Lung (tissue), 12 donors: Measurements from ENCODE around the gene COL25A1. TPM values are rescaled to one million over a fixed set of nuclear protein-coding genes. Genes with fewer than 3 reads are reported as not detected.

Experiments used
- ATAC-seq: fragments of 200-7000 bp; cut with Tn5 transposase; one replicate; pipeline ENCODE4 v1.9.1; 2020; ENCODE audit warnings: moderate number of reproducible peaks; ENCODE audit not compliant: insufficient read depth, low FRiP score
- DNase-seq, 3 donors: peaks; one replicate each; pipeline ENCODE4 v3.0.0-alpha.2; 2013 to 2017
- H3K27ac ChIP-seq, 2 donors: one replicate each; pipeline ENCODE4 v1.5.1; 2013; ENCODE audit warnings: mild to moderate bottlenecking in 2 of 2, moderate library complexity in 2 of 2, control low read depth in 1 of 2, inconsistent platforms in 1 of 2, low read depth in 1 of 2, low read length in 1 of 2
- H3K27me3 ChIP-seq, 3 donors: one replicate each; pipeline ENCODE4 v1.5.1; 2013; ENCODE audit warnings: low read length in 2 of 3; ENCODE audit not compliant: control insufficient read depth in 3 of 3, insufficient read depth in 3 of 3
- H3K36me3 ChIP-seq, 4 donors: one replicate each; pipeline ENCODE4 v1.5.1; 2013; ENCODE audit warnings: low read length in 4 of 4, mild to moderate bottlenecking in 1 of 4, moderate library complexity in 1 of 4; ENCODE audit not compliant: control insufficient read depth in 4 of 4, insufficient read depth in 4 of 4
- H3K4me1 ChIP-seq, 5 donors: one replicate each; pipeline ENCODE4 v1.5.1; 2013; ENCODE audit warnings: low read length in 5 of 5, mild to moderate bottlenecking in 2 of 5, moderate library complexity in 1 of 5; ENCODE audit not compliant: control insufficient read depth in 5 of 5, insufficient read depth in 5 of 5
- H3K4me3 ChIP-seq: one replicate; pipeline ENCODE4 v1.5.1; 2013; ENCODE audit warnings: mild to moderate bottlenecking, control low read depth, moderate library complexity
- H3K9ac ChIP-seq, 2 donors: one replicate each; pipeline ENCODE4 v1.5.1; 2013; ENCODE audit warnings: low read length in 2 of 2, control low read depth in 1 of 2; ENCODE audit not compliant: insufficient read depth in 1 of 2
- H3K9me3 ChIP-seq, 4 donors: one replicate each; pipeline ENCODE4 v1.5.1; 2013; ENCODE audit warnings: low read length in 3 of 4, mild to moderate bottlenecking in 1 of 4, moderate library complexity in 1 of 4; ENCODE audit not compliant: control insufficient read depth in 4 of 4, insufficient read depth in 3 of 4
- WGBS, 2 donors: extraction: QIAGEN DNeasy Blood & Tissue Kit; methylation state at CpG; one replicate each; pipeline ENCODE4 v1.1.7; 2013; 5-methylcytosine and 5-hydroxymethylcytosine counted together
- polyA plus RNA-seq, 2 donors: library from polyadenylated mRNA; stranded (reverse); fragments of 200-250 nt; gene quantifications; one replicate each; pipeline ENCODE4 v1.2.1, GENCODE V29; 2013
- total RNA-seq, 2 donors: library from RNA; depleted of rRNA in 1 of 2; stranded (reverse); fragments of >200 nt in 1 of 2; gene quantifications; one replicate each; pipeline ENCODE4 v1.2.1, GENCODE V29; 2014 to 2021
- TF ChIP-seq, protein P1 (sequence below): IDR thresholded peaks from 2 replicates; pipeline ENCODE4 v1.5.1; 2012; ENCODE audit warnings: mild to moderate bottlenecking; ENCODE audit errors: control extremely low read depth, extremely low read depth
- donor health status: control.
- donor health status: control.
- donor health status: Bipolar disorder and iron deficiency.
- donor health status: healthy.
- donor health status: DM: yes; HTN: yes; CAD: no.

Gene COL25A1
- total and polyA plus RNA-seq, 4 donors = 0.06 to 3.5 (median 1.8) TPM

DNA sequence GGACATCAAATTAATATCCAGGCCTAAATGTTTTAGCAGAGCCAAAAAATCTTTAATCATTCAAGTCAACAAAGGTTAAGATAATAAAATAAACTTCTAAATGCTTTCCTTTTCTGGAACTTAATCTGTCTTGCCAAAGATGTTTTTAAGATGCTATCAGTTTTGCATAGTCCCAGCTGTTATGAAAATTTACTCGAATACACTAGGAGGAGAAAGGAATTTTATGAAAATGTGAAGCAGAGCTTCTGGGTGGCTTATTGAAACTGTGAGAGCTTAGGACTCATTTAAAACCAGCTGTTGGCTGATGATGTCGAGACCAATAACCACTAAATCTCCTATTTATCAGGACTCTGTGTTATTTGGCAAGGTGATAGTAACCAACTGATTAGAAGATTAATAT, 337.4 kb downstream of the COL25A1 start:
- no peak for ATAC-seq
- 56 to 68% methylated on average over 2 of the region's 2 CpGs for WGBS, 2 donors
- TF ChIP-seq, protein P1, sequence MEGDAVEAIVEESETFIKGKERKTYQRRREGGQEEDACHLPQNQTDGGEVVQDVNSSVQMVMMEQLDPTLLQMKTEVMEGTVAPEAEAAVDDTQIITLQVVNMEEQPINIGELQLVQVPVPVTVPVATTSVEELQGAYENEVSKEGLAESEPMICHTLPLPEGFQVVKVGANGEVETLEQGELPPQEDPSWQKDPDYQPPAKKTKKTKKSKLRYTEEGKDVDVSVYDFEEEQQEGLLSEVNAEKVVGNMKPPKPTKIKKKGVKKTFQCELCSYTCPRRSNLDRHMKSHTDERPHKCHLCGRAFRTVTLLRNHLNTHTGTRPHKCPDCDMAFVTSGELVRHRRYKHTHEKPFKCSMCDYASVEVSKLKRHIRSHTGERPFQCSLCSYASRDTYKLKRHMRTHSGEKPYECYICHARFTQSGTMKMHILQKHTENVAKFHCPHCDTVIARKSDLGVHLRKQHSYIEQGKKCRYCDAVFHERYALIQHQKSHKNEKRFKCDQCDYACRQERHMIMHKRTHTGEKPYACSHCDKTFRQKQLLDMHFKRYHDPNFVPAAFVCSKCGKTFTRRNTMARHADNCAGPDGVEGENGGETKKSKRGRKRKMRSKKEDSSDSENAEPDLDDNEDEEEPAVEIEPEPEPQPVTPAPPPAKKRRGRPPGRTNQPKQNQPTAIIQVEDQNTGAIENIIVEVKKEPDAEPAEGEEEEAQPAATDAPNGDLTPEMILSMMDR = no peak
- Histone ChIP-seq H3K9me3 (no peaks in the 10 kb centered on the region), H3K36me3 (no peaks in the 10 kb centered on the region), H3K27ac (no peak overlapping the region), H3K27me3 (peaks cover 0 to 6% (median 0%) of the 10 kb centered on the region in 3 donors), H3K4me1 (peaks cover 0 to 23% (median 0%) of the 10 kb centered on the region in 5 donors), H3K9ac (no peak overlapping the region), H3K4me3 (no peak overlapping the region)
- DNase-seq = peak; percentile 16 to 91 (median 89)

DNA sequence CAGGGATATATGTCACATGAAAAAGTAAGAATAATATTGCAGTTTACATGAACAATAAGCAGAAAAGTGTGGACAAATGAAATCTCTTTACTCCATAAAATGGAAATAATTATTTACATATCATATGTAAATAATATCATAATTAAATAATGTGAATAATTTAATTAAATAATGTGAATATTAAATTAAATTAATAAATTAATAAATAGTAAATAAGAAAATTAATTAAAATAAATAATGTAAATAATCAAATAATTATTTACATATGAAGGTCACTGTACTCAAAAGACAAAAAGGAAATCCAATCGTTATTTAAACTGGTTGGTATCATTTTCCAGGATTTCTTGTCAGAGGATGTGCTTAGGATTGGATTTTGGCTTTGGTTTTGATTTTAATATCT, 338.5 kb downstream of the COL25A1 start:
- no peak for DNase-seq
- Histone ChIP-seq H3K4me3 (no peak overlapping the region), H3K27me3 (peaks cover 0 to 8% (median 0%) of the 10 kb centered on the region in 3 donors), H3K27ac (no peak overlapping the region), H3K4me1 (peaks cover 0 to 23% (median 0%) of the 10 kb centered on the region in 5 donors), H3K9ac (no peak overlapping the region), H3K9me3 (no peaks in the 10 kb centered on the region), H3K36me3 (no peaks in the 10 kb centered on the region)
- TF ChIP-seq, protein P1 = no peak
- no peak for ATAC-seq
- 85 to 95% methylated on average over 1 of the region's 1 CpG for WGBS, 2 donors

DNA sequence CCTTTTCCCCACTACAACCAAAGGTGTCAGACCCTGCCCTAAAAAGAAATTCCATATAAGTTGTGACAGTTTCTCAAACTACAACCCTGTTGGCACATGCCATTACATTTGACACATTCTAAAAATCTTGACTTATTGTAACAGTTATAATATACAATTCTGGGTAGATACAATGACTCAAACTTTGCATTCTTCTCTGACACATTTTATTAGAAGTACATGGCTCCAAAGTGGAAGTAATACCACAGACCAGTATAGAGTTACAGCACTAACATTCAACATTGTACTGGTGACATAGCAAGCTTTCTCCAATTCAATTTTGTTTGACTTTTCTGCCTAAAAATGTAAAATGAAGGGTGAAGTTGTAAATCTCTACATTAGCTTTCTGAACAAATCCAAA, 343.0 kb downstream of the COL25A1 start:
- H3K36me3 ChIP-seq = no peaks in the 10 kb centered on the region
- no peak overlapping the region for H3K27ac ChIP-seq
- DNase-seq = no peak
- no peak for ATAC-seq
- no peak overlapping the region for H3K4me3 ChIP-seq
- peaks cover 0 to 14% (median 0%) of the 10 kb centered on the region in 3 donors for H3K27me3 ChIP-seq
- H3K4me1 ChIP-seq = peaks cover 0 to 4% (median 0%) of the 10 kb centered on the region in 5 donors
- no peak overlapping the region for H3K9ac ChIP-seq
- TF ChIP-seq, protein P1 = no peak
- peaks cover 0 to 2% (median 0%) of the 10 kb centered on the region in 4 donors for H3K9me3 ChIP-seq

DNA sequence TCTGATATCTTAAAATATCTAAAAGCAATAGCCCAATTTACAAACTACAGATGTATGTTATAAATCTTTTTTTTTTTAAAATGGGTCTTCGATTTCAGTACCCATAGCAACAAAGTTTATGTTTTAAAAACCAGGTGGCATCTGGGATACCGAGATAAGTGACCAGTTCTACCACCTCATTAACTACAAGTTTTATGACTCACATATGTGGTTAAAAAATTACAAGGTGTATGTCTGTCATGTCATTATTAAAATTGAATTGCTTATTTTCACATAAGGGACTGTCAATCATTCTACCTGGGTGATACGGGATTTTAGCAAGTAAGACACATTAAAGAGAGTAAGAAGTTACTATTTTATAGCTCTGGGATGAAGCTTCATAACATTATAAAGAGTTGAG, 347.6 kb downstream of the COL25A1 start:
- no peak overlapping the region for H3K9ac ChIP-seq
- TF ChIP-seq, protein P1 = no peak
- no peaks in the 10 kb centered on the region for H3K36me3 ChIP-seq
- H3K27ac ChIP-seq = no peak overlapping the region
- ATAC-seq (no peak), DNase-seq (no peak)
- WGBS, 2 donors = 87 to 88% methylated on average over 3 of the region's 3 CpGs
- H3K27me3 ChIP-seq = peaks cover 0 to 15% (median 0%) of the 10 kb centered on the region in 3 donors
- H3K4me1 ChIP-seq = no peaks in the 10 kb centered on the region
- no peak overlapping the region for H3K4me3 ChIP-seq
- peaks cover 0 to 4% (median 0%) of the 10 kb centered on the region in 4 donors for H3K9me3 ChIP-seq
